GM18502 (cell line): ENCODE measurements around the gene SELENOO.

Experiments used
- ATAC-seq: cut with Tn5 transposase; IDR thresholded peaks from one replicate; pipeline ENCODE4 v1.9.1; 2021; ENCODE audit warnings: mild to moderate bottlenecking; ENCODE audit not compliant: unreplicated experiment, poor library complexity

SELENOO gene

GRCh38 chr22:50213263-50213662 is 12.5 kb downstream of the SELENOO start:
- ATAC-seq: no peak

GRCh38 chr22:50215297-50216054 is 14.7 kb downstream of the SELENOO start:
- ATAC-seq: no peak

GRCh38 chr22:50216055-50216683 is 15.4 kb downstream of the SELENOO start:
- ATAC-seq: no peak

GRCh38 chr22:50216684-50217520 is 16.1 kb downstream of the SELENOO start:
- no peak for ATAC-seq

- no peak for ATAC-seq
These were observed 16.8 kb downstream of the SELENOO start for GRCh38 chr22:50217543-50218152.

GRCh38 chr22:50218153-50218995 is 17.6 kb downstream of the SELENOO start:
- ATAC-seq: no peak

GRCh38 chr22:50218996-50219727 is 18.4 kb downstream of the SELENOO start:
- no peak for ATAC-seq

GRCh38 chr22:50219800-50220602 is 19.2 kb downstream of the SELENOO start:
- ATAC-seq: no peak

GRCh38 chr22:50220603-50221409 is 20.0 kb downstream of the SELENOO start:
- no peak for ATAC-seq

GRCh38 chr22:50221410-50222300 is 20.8 kb downstream of the SELENOO start:
- no peak for ATAC-seq

GRCh38 chr22:50222508-50222907 is 21.7 kb downstream of the SELENOO start:
- ATAC-seq: no peak

GRCh38 chr22:50224071-50224470 is 23.3 kb downstream of the SELENOO start:
- no peak for ATAC-seq

- ATAC-seq: no peak
These were observed 24.6 kb downstream of the SELENOO start for GRCh38 chr22:50225200-50225969.

GRCh38 chr22:50226063-50226874 is 25.5 kb downstream of the SELENOO start:
- ATAC-seq: no peak

GRCh38 chr22:50226875-50227165 is 26.0 kb downstream of the SELENOO start:
- ATAC-seq: no peak
